Psoas muscle (tissue), 8 donors: ENCODE results near the gene GALK1. TPM values are rescaled to one million over a fixed set of nuclear protein-coding genes. Genes with fewer than 3 reads are reported as not detected.

ENCODE experiments used
- ATAC-seq, 4 donors: fragments of 200-7000 bp; cut with Tn5 transposase; one replicate each; pipeline ENCODE4 v1.9.1; 2020; ENCODE audit warnings: moderate library complexity in 3 of 4, mild to moderate bottlenecking in 2 of 4
- DNase-seq, 2 donors: peaks; one replicate each; pipeline ENCODE4 v3.0.0-alpha.2; 2020
- H3K27ac ChIP-seq: fragments of 200-600 bp; one replicate; pipeline ENCODE4 v1.8.0; 2022
- H3K27me3 ChIP-seq, 3 donors: fragments of 200-600 bp in 1 of 3; one replicate each; pipeline versions ENCODE4 v1.6.1 to v1.8.0; 2013 to 2022; ENCODE audit warnings: low read length in 2 of 3, mild to moderate bottlenecking in 2 of 3, moderate library complexity in 1 of 3; ENCODE audit not compliant: insufficient read depth in 3 of 3
- H3K36me3 ChIP-seq, 2 donors: fragments of 200-600 bp in 1 of 2; one replicate each; pipeline versions ENCODE4 v1.6.1 to v1.8.0; 2013 to 2022; ENCODE audit warnings: low read depth in 1 of 2, mild to moderate bottlenecking in 1 of 2, moderate library complexity in 1 of 2; ENCODE audit not compliant: insufficient read depth in 1 of 2
- H3K4me1 ChIP-seq: fragments of 200-600 bp; one replicate; pipeline ENCODE4 v1.8.0; 2022
- H3K4me3 ChIP-seq: fragments of 200-600 bp; one replicate; pipeline ENCODE4 v1.8.0; 2022; ENCODE audit warnings: mild to moderate bottlenecking
- H3K9me3 ChIP-seq: fragments of 200-600 bp; one replicate; pipeline ENCODE4 v1.8.0; 2022
- CTCF ChIP-seq: fragments of 200-600 bp; IDR thresholded peaks from one replicate; pipeline ENCODE4 v1.8.0; 2022; ENCODE audit warnings: antibody characterized with exemption
- WGBS, 3 donors: extraction: QIAGEN DNeasy Blood & Tissue Kit; methylation state at CpG; one replicate each; pipeline versions ENCODE4 v1.1.6 to v1.1.7; 2013; 5-methylcytosine and 5-hydroxymethylcytosine counted together
- intact Hi-C, 2 donors: fragments of 100-400 bp; cut with DNase I; formaldehyde crosslinking; loops; one replicate each; pipeline versions ENCODE4 v1.11.0 to v1.14.2; 2022
- polyA plus RNA-seq, 3 donors: library from polyadenylated mRNA; stranded (reverse); fragments of 200-250 nt; gene quantifications; one replicate each; pipeline ENCODE4 v1.2.3, GENCODE V29; 2013
- total RNA-seq, 4 donors: library from RNA; stranded (reverse); fragmentation: NEBNext Ultra II Directional in 2 of 4; extraction: Animal tissue kit (Norgen Biotek cat#: 25700) in 2 of 4; gene quantifications; one replicate each; pipeline versions ENCODE4 v1.2.1 to v1.2.4, GENCODE V29; 2021 to 2023
- donor health status: healthy with polysubstance abuse.
- donor health status: DM: no; HTN: no; CAD: no; lungs with moderate emphysema.
- donor health status: Bipolar disorder and iron deficiency.
- donor health status: healthy.
- donor health status: DM: yes; HTN: yes; CAD: no.
- donor health status: DM: no; HTN: no; CAD: no.
- donor health status: DM: no; HTN: no; CAD: no.
- donor health status: DM: yes; HTN: yes; CAD: no.

GALK1 gene
- total and polyA plus RNA-seq, 7 donors: 7.1 to 13.2 (median 9.8) TPM

- no peak for ATAC-seq
Measured at GRCh38 chr17:75730065-75730464, 34.9 kb downstream of the GALK1 start.

GRCh38 chr17:75729351-75729750 lies 35.6 kb downstream of the GALK1 start:
- DNase-seq (no peak), ATAC-seq (no peak)
- Histone ChIP-seq H3K4me1 (no peaks in the 10 kb centered on the region), H3K9me3 (no peaks in the 10 kb centered on the region), H3K27me3 (no peaks in the 10 kb centered on the region), H3K27ac (no peak overlapping the region), H3K4me3 (no peak overlapping the region), H3K36me3 (no peaks in the 10 kb centered on the region)
- TF ChIP-seq CTCF: no peak
- 79 to 85% (median 81%) methylated on average over 7 of the region's 7 CpGs for WGBS, 3 donors
- intact Hi-C loops: no loop called here

More at GRCh38 chr17:75730065-75730464, 34.9 kb downstream of the GALK1 start:
- Histone ChIP-seq H3K4me3 (no peak overlapping the region), H3K4me1 (no peaks in the 10 kb centered on the region), H3K9me3 (no peaks in the 10 kb centered on the region), H3K36me3 (no peaks in the 10 kb centered on the region), H3K27ac (no peak overlapping the region), H3K27me3 (no peaks in the 10 kb centered on the region)
- no peak for DNase-seq
- intact Hi-C loops: loop anchor here in 1 of 2 donors (10.0 kb wide), 1 partner anchor 385 kb away; no protein-coding TSS in a partner anchor
- no peak for TF ChIP-seq CTCF
- WGBS, 3 donors: 80 to 85% (median 81%) methylated on average over 24 of the region's 24 CpGs

GRCh38 chr17:75727391-75727790 lies 37.6 kb downstream of the GALK1 start:
- H3K27ac ChIP-seq: no peak overlapping the region
- H3K9me3 ChIP-seq: no peaks in the 10 kb centered on the region
- no peak for ATAC-seq
- TF ChIP-seq CTCF: no peak
- no peak for DNase-seq
- intact Hi-C loops: no loop called here
- no peaks in the 10 kb centered on the region for H3K36me3 ChIP-seq
- peaks cover 0 to under 1% (median 0%) of the 10 kb centered on the region in 3 donors for H3K27me3 ChIP-seq
- 89 to 90% (median 90%) methylated on average over 18 of the region's 18 CpGs for WGBS, 3 donors
- H3K4me3 ChIP-seq: no peak overlapping the region
- H3K4me1 ChIP-seq: no peaks in the 10 kb centered on the region

- ATAC-seq (no peak), DNase-seq (no peak)
- 86 to 93% (median 92%) methylated on average over 7 of the region's 7 CpGs for WGBS, 3 donors
- intact Hi-C loops: no loop called here
- Histone ChIP-seq H3K4me1 (peaks cover 5% of the 10 kb centered on the region), H3K9me3 (no peaks in the 10 kb centered on the region), H3K36me3 (no peaks in the 10 kb centered on the region), H3K4me3 (no peak overlapping the region), H3K27ac (no peak overlapping the region), H3K27me3 (peaks cover 0 to 19% (median 8%) of the 10 kb centered on the region in 3 donors)
- no peak for TF ChIP-seq CTCF
Measured at GRCh38 chr17:75725504-75725903, 39.5 kb downstream of the GALK1 start.
